HEK293 (cell line): Measurements from ENCODE around the gene TRMT10A.

Experiments
- CTCF ChIA-PET: fragments of 350-600 bp; formaldehyde crosslinking; extraction: SDS; loops from one replicate; lab custom pipeline; 2021; ENCODE audit warnings: antibody characterized with exemption; lab: Yijun Ruan, JAX
- POLR2A ChIA-PET: fragments of 300-600 bp; formaldehyde crosslinking; extraction: SDS; loops from one replicate; lab custom pipeline; 2020; ENCODE audit warnings: antibody characterized with exemption, inconsistent platforms; lab: Yijun Ruan, JAX
- H3K27ac ChIP-seq: fragments of 200-500 bp; sonication (Bioruptor generic); 2 replicates; pipeline ENCODE4 v1.5.1; 2014; ENCODE audit warnings: low read depth, low read length, control low read depth, inconsistent platforms; ENCODE audit errors: extremely low read depth
- H3K36me3 ChIP-seq, 2 experiments: fragments of 200-500 bp in 1 of 2; sonication (Bioruptor generic) in 1 of 2; 1 replicate in 1 of 2; 2 replicates in 1 of 2; pipeline ENCODE4 v1.5.1; 2014 to 2017; ENCODE audit warnings: inconsistent platforms in 2 of 2, low read length in 2 of 2; ENCODE audit not compliant: control insufficient read depth in 2 of 2, insufficient read depth in 1 of 2
- H3K4me1 ChIP-seq: fragments of 200-500 bp; sonication (Bioruptor generic); 2 replicates; pipeline ENCODE4 v1.5.1; 2014; ENCODE audit warnings: mild to moderate bottlenecking, low read length, inconsistent platforms; ENCODE audit not compliant: control insufficient read depth, insufficient read depth
- H3K4me3 ChIP-seq: 2 replicates; pipeline ENCODE4 v1.5.1; 2011; ENCODE audit warnings: low read depth, mild to moderate bottlenecking, control low read depth, low read length, moderate library complexity
- H3K9me3 ChIP-seq: fragments of 200-500 bp; sonication (Bioruptor generic); 2 replicates; pipeline ENCODE4 v1.5.1; 2014; ENCODE audit warnings: low read depth, low read length, inconsistent platforms; ENCODE audit not compliant: control insufficient read depth, insufficient read depth
- GLI4 ChIP-seq: fragments of 450-650 bp; formaldehyde crosslinking; IDR thresholded peaks from 2 replicates; pipeline ENCODE4 v1.5.1; 2016; ENCODE audit warnings: missing biosample characterization, missing genetic modification characterization
- MEIS1 ChIP-seq: sonication (generic); formaldehyde crosslinking; IDR thresholded peaks from 2 replicates; pipeline ENCODE4 v1.8.1; 2022; ENCODE audit warnings: missing genetic modification reagents, mild to moderate bottlenecking, borderline replicate concordance
- SP2 ChIP-seq: fragments of 450-650 bp; formaldehyde crosslinking; IDR thresholded peaks from 2 replicates; pipeline ENCODE4 v1.5.1; 2016; ENCODE audit warnings: missing biosample characterization, missing genetic modification characterization
- TRIM28 ChIP-seq: IDR thresholded peaks from 2 replicates; pipeline ENCODE4 v1.6.1; 2011; ENCODE audit warnings: low read length, control low read depth, borderline replicate concordance
- WT1 ChIP-seq: fragments of 450-650 bp; formaldehyde crosslinking; IDR thresholded peaks from 2 replicates; pipeline ENCODE4 v1.5.1; 2016; ENCODE audit warnings: missing biosample characterization, missing genetic modification characterization
- ZBTB11 ChIP-seq: fragments of 450-650 bp; formaldehyde crosslinking; conservative IDR thresholded peaks from 2 replicates; pipeline ENCODE4 v1.5.1; 2016; ENCODE audit warnings: low read depth, missing biosample characterization, missing genetic modification characterization
- ZBTB8A ChIP-seq: fragments of 450-650 bp; formaldehyde crosslinking; IDR thresholded peaks from 2 replicates; pipeline ENCODE4 v1.5.1; 2016; ENCODE audit warnings: missing biosample characterization, missing genetic modification characterization
- ZIC2 ChIP-seq: fragments of 450-650 bp; formaldehyde crosslinking; IDR thresholded peaks from 2 replicates; pipeline ENCODE4 v1.5.1; 2016; ENCODE audit warnings: missing biosample characterization, missing genetic modification characterization
- ZNF10 ChIP-seq: fragments of 450-650 bp; formaldehyde crosslinking; IDR thresholded peaks from 2 replicates; pipeline ENCODE4 v1.5.1; 2017; ENCODE audit warnings: missing biosample characterization, missing genetic modification characterization
- ZNF112 ChIP-seq: fragments of 450-650 bp; formaldehyde crosslinking; IDR thresholded peaks from 2 replicates; pipeline ENCODE4 v1.5.0; 2017; ENCODE audit warnings: missing biosample characterization, missing genetic modification characterization
- ZNF157 ChIP-seq: fragments of 450-650 bp; formaldehyde crosslinking; IDR thresholded peaks from 2 replicates; pipeline ENCODE4 v1.5.1; 2016; ENCODE audit warnings: missing biosample characterization, missing genetic modification characterization
- ZNF174 ChIP-seq: fragments of 450-650 bp; formaldehyde crosslinking; IDR thresholded peaks from 2 replicates; pipeline ENCODE4 v1.5.0; 2017; ENCODE audit warnings: missing biosample characterization, mild to moderate bottlenecking, missing genetic modification characterization
- ZNF354C ChIP-seq: fragments of 450-650 bp; formaldehyde crosslinking; IDR thresholded peaks from 2 replicates; pipeline ENCODE4 v1.5.1; 2016; ENCODE audit warnings: missing biosample characterization, missing genetic modification characterization, low read depth, borderline replicate concordance
- ZNF433 ChIP-seq: fragments of 450-650 bp; formaldehyde crosslinking; IDR thresholded peaks from 2 replicates; pipeline ENCODE4 v1.5.1; 2016; ENCODE audit warnings: missing biosample characterization, missing genetic modification characterization, low read depth
- ZNF501 ChIP-seq: fragments of 450-650 bp; formaldehyde crosslinking; IDR thresholded peaks from 2 replicates; pipeline ENCODE4 v1.5.1; 2016; ENCODE audit warnings: missing biosample characterization, missing genetic modification characterization
- ZNF530 ChIP-seq: fragments of 450-650 bp; formaldehyde crosslinking; IDR thresholded peaks from 2 replicates; pipeline ENCODE4 v1.5.1; 2016; ENCODE audit warnings: low read depth, missing biosample characterization, missing genetic modification characterization
- ZNF677 ChIP-seq: fragments of 450-650 bp; IDR thresholded peaks from 2 replicates; pipeline ENCODE4 v1.5.0; 2018; ENCODE audit warnings: missing biosample characterization, mild to moderate bottlenecking, missing genetic modification characterization, moderate library complexity
- ZNF701 ChIP-seq: fragments of 450-650 bp; formaldehyde crosslinking; IDR thresholded peaks from 2 replicates; pipeline ENCODE4 v1.5.1; 2016; ENCODE audit warnings: missing biosample characterization, missing genetic modification characterization
- ZNF76 ChIP-seq: fragments of 450-650 bp; formaldehyde crosslinking; IDR thresholded peaks from 2 replicates; pipeline ENCODE4; 2016; ENCODE audit warnings: low read depth, missing biosample characterization, missing genetic modification characterization, borderline replicate concordance
- ZNF776 ChIP-seq: fragments of 450-650 bp; formaldehyde crosslinking; IDR thresholded peaks from 2 replicates; pipeline ENCODE4 v1.5.0; 2017; ENCODE audit warnings: missing biosample characterization, missing genetic modification characterization, borderline replicate concordance
- TF ChIP-seq, protein P1 (sequence below): fragments of 450-650 bp; formaldehyde crosslinking; conservative IDR thresholded peaks from 2 replicates; pipeline ENCODE4 v1.5.1; 2016; ENCODE audit warnings: low read depth, missing biosample characterization, missing genetic modification characterization
- TF ChIP-seq, protein P2 (sequence below): fragments of 450-650 bp; formaldehyde crosslinking; optimal IDR thresholded peaks from 2 replicates; pipeline ENCODE3; 2016; ENCODE audit warnings: missing biosample characterization, mild to moderate bottlenecking, missing genetic modification characterization

The TRMT10A gene

GRCh38 chr4:99610605-99611175, 46.9 kb upstream of the TRMT10A start:
- Histone ChIP-seq H3K27ac (no peak overlapping the region), H3K4me1 (no peaks in the 10 kb centered on the region), H3K4me3 (no peak overlapping the region), H3K9me3 (no peaks in the 10 kb centered on the region), H3K36me3 (no peaks in the 10 kb centered on the region)
- CTCF ChIA-PET: interaction anchor here (0.7 kb wide), 1 partner anchor 11 kb away, joined by 3 read pairs; no protein-coding TSS in a partner anchor
- TF ChIP-seq ZNF174 (tag by site-specific recombination): no peak
- no peak for TF ChIP-seq ZNF530 (tag by site-specific recombination)
- TF ChIP-seq ZBTB11 (tag by site-specific recombination): no peak
- no peak for TF ChIP-seq MEIS1 (CRISPR knock-in tag)
- no peak for TF ChIP-seq ZIC2
- TF ChIP-seq ZBTB8A: no peak
- POLR2A ChIA-PET: no interaction called here

- POLR2A ChIA-PET: no interaction called here
- H3K9me3 ChIP-seq: no peaks in the 10 kb centered on the region
- CTCF ChIA-PET: no interaction called here
Observed at GRCh38 chr4:99608417-99608816, 44.6 kb upstream of the TRMT10A start.

DNA sequence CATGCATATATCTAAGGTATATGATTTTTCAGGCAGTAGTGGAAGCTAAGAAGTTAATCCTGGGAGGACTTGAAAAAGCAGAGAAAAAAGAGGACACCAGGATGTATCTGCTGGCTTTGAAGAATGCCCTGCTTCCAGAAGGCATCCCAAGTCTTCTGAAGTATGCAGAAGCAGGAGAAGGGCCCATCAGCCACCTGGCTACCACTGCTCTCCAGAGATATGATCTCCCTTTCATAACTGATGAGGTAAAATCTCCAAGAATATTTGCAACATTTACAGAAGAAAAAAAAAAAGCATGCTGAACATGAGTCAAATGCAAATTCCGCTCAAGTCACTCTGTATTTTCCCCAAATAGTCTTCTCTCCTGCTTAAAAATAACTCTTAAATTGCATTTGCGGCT, 42.9 kb upstream of the TRMT10A start:
- ChIA-PET POLR2A (no interaction called here), CTCF (interaction anchor here (0.6 kb wide), 1 partner anchor 9 kb away, joined by 4 read pairs; no protein-coding TSS in a partner anchor)
- no peak overlapping the region for H3K27ac ChIP-seq
- no peaks in the 10 kb centered on the region for H3K4me1 ChIP-seq
- no peaks in the 10 kb centered on the region for H3K36me3 ChIP-seq
- no peaks in the 10 kb centered on the region for H3K9me3 ChIP-seq
- TF ChIP-seq TRIM28 (no peak), ZNF354C (no peak), GLI4 (tag by site-specific recombination) (no peak), ZNF701 (tag by site-specific recombination) (no peak)
- TF ChIP-seq, protein P1, sequence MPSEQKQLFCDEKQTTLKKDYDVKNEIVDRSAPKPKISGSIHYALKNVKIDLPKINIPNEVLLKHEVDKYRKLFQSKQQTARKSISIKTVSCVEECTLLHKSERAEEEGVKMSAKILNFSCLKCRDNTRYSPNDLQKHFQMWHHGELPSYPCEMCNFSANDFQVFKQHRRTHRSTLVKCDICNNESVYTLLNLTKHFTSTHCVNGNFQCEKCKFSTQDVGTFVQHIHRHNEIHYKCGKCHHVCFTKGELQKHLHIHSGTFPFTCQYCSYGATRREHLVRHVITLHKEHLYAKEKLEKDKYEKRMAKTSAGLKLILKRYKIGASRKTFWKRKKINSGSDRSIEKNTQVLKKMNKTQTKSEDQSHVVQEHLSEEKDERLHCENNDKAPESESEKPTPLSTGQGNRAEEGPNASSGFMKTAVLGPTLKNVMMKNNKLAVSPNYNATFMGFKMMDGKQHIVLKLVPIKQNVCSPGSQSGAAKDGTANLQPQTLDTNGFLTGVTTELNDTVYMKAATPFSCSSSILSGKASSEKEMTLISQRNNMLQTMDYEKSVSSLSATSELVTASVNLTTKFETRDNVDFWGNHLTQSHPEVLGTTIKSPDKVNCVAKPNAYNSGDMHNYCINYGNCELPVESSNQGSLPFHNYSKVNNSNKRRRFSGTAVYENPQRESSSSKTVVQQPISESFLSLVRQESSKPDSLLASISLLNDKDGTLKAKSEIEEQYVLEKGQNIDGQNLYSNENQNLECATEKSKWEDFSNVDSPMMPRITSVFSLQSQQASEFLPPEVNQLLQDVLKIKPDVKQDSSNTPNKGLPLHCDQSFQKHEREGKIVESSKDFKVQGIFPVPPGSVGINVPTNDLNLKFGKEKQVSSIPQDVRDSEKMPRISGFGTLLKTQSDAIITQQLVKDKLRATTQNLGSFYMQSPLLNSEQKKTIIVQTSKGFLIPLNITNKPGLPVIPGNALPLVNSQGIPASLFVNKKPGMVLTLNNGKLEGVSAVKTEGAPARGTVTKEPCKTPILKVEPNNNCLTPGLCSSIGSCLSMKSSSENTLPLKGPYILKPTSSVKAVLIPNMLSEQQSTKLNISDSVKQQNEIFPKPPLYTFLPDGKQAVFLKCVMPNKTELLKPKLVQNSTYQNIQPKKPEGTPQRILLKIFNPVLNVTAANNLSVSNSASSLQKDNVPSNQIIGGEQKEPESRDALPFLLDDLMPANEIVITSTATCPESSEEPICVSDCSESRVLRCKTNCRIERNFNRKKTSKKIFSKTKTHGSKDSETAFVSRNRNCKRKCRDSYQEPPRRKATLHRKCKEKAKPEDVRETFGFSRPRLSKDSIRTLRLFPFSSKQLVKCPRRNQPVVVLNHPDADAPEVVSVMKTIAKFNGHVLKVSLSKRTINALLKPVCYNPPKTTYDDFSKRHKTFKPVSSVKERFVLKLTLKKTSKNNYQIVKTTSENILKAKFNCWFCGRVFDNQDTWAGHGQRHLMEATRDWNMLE: no peak
- H3K4me3 ChIP-seq: no peak overlapping the region

More at GRCh38 chr4:99608417-99608816, 44.6 kb upstream of the TRMT10A start:
- H3K4me1 ChIP-seq: no peaks in the 10 kb centered on the region
- H3K4me3 ChIP-seq: no peak overlapping the region
- no peak overlapping the region for H3K27ac ChIP-seq
- TF ChIP-seq SP2 (tag by site-specific recombination): no peak
- TF ChIP-seq ZNF677 (tag by site-specific recombination): no peak
- TF ChIP-seq ZNF433 (tag by site-specific recombination): no peak
- TF ChIP-seq, protein P2, sequence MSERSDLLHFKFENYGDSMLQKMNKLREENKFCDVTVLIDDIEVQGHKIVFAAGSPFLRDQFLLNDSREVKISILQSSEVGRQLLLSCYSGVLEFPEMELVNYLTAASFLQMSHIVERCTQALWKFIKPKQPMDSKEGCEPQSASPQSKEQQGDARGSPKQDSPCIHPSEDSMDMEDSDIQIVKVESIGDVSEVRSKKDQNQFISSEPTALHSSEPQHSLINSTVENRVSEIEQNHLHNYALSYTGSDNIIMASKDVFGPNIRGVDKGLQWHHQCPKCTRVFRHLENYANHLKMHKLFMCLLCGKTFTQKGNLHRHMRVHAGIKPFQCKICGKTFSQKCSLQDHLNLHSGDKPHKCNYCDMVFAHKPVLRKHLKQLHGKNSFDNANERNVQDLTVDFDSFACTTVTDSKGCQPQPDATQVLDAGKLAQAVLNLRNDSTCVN: no peak
- no peak for TF ChIP-seq ZNF10
- TF ChIP-seq ZNF76: no peak
- TF ChIP-seq WT1 (tag by site-specific recombination): no peak
- TF ChIP-seq ZNF112: no peak
- TF ChIP-seq ZNF776 (tag by site-specific recombination): no peak
- no peak for TF ChIP-seq ZNF501 (tag by site-specific recombination)
- no peak for TF ChIP-seq ZNF157
- H3K36me3 ChIP-seq: no peaks in the 10 kb centered on the region
